Neural cell (in vitro differentiated cells): ENCODE data around the gene NFASC. TPM values are rescaled to one million over a fixed set of nuclear protein-coding genes. Genes with fewer than 3 reads are reported as not detected.

Experiments used
- H2AFZ ChIP-seq: fragments of 200-600, 300-800 bp; sonication (generic), shearing (Covaris generic); 2 replicates; pipeline ENCODE4 v1.6.0; 2014; ENCODE audit warnings: low read depth, mild to moderate bottlenecking, antibody characterized with exemption, low read length, moderate library complexity
- H3F3A ChIP-seq: fragments of 200-600 bp; shearing (Covaris generic); 2 replicates; pipeline ENCODE4 v1.6.1; 2016; ENCODE audit warnings: mild to moderate bottlenecking, moderate library complexity, mixed read lengths, antibody characterized with exemption, low read length; ENCODE audit not compliant: insufficient read depth, poor library complexity, severe bottlenecking
- H3K27ac ChIP-seq: fragments of 200-600, 300-800 bp; sonication (generic), shearing (Covaris generic); 2 replicates; pipeline ENCODE4 v1.5.1; 2014; ENCODE audit warnings: mild to moderate bottlenecking, low read length, moderate library complexity
- H3K27me3 ChIP-seq: fragments of 300-800, 200-600 bp; sonication (generic), shearing (Covaris generic); 2 replicates; pipeline ENCODE4 v1.6.0; 2014; ENCODE audit warnings: mild to moderate bottlenecking, low read depth, low read length, moderate library complexity; ENCODE audit not compliant: insufficient read depth
- H3K36me3 ChIP-seq: fragments of 300-800, 200-600 bp; sonication (generic), shearing (Covaris generic); 2 replicates; pipeline ENCODE4 v1.5.1; 2014; ENCODE audit warnings: mild to moderate bottlenecking, antibody characterized with exemption, low read length, moderate library complexity; ENCODE audit not compliant: insufficient read depth
- H3K4me2 ChIP-seq: fragments of 300-800, 200-600 bp; sonication (generic), shearing (Covaris generic); 2 replicates; pipeline ENCODE4 v1.6.0; 2014; ENCODE audit warnings: mild to moderate bottlenecking, low read length
- H3K4me3 ChIP-seq: fragments of 300-800, 200-600 bp; sonication (generic), shearing (Covaris generic); 2 replicates; pipeline ENCODE4 v1.5.1; 2014; ENCODE audit warnings: mild to moderate bottlenecking, low read length, moderate library complexity
- H3K79me2 ChIP-seq: fragments of 200-600 bp; shearing (Covaris generic); replicated peaks from 2 replicates; pipeline ENCODE4 v1.6.0; 2014; ENCODE audit warnings: mild to moderate bottlenecking, low read length, moderate library complexity; ENCODE audit not compliant: insufficient read depth
- H3K9ac ChIP-seq: fragments of 300-800, 200-600 bp; sonication (generic), shearing (Covaris generic); 2 replicates; pipeline ENCODE4 v1.6.1; 2016; ENCODE audit warnings: mild to moderate bottlenecking, low read length, mixed read lengths
- H3K9me2 ChIP-seq: fragments of 200-600 bp; shearing (Covaris generic); 2 replicates; pipeline ENCODE4 v1.6.1; 2016; ENCODE audit warnings: mild to moderate bottlenecking, low read length, mixed read lengths; ENCODE audit not compliant: insufficient read depth
- H3K9me3 ChIP-seq: fragments of 200-600, 300-800 bp; sonication (generic), shearing (Covaris generic); 2 replicates; pipeline ENCODE4 v1.6.1; 2016; ENCODE audit warnings: mild to moderate bottlenecking, mixed run types, low read length, moderate library complexity, mixed read lengths
- H4K20me1 ChIP-seq: fragments of 200-600 bp; shearing (Covaris generic); 2 replicates; pipeline ENCODE4 v1.6.1; 2016; ENCODE audit warnings: mild to moderate bottlenecking, mixed run types; ENCODE audit not compliant: insufficient read depth
- EP300 ChIP-seq: fragments of 450-650 bp; conservative IDR thresholded peaks from 2 replicates; pipeline ENCODE4 v1.6.1; 2014; ENCODE audit warnings: antibody characterized with exemption, mild to moderate bottlenecking, moderate library complexity; ENCODE audit not compliant: poor library complexity, severe bottlenecking
- EZH2 ChIP-seq: fragments of 200-600, 300-800 bp; shearing (Covaris generic), sonication (generic); IDR thresholded peaks from 2 replicates; pipeline ENCODE4 v1.6.1; 2014; ENCODE audit warnings: antibody characterized with exemption, low read length, borderline replicate concordance, mild to moderate bottlenecking; ENCODE audit not compliant: insufficient read depth, poor library complexity, severe bottlenecking
- MXI1 ChIP-seq: fragments of 450-650 bp; conservative IDR thresholded peaks from 2 replicates; pipeline ENCODE4 v1.6.1; 2014; ENCODE audit warnings: antibody characterized with exemption, mild to moderate bottlenecking; ENCODE audit not compliant: poor library complexity, severe bottlenecking
- POLR2AphosphoS5 ChIP-seq: IDR thresholded peaks from 2 replicates; pipeline ENCODE4 v1.6.1; 2012
- RAD21 ChIP-seq: fragments of 450-650 bp; conservative IDR thresholded peaks from 2 replicates; pipeline ENCODE4 v1.6.1; 2014; ENCODE audit warnings: antibody characterized with exemption, mild to moderate bottlenecking, moderate library complexity
- SMC3 ChIP-seq: fragments of 450-650 bp; conservative IDR thresholded peaks from 2 replicates; pipeline ENCODE4 v1.6.1; 2014; ENCODE audit warnings: antibody characterized with exemption, mild to moderate bottlenecking, moderate library complexity; ENCODE audit not compliant: poor library complexity
- TAF1 ChIP-seq: IDR thresholded peaks from 2 replicates; pipeline ENCODE4 v1.6.1; 2012; ENCODE audit warnings: low read depth
- polyA plus RNA-seq: library from polyadenylated mRNA; depleted of rRNA; stranded (reverse); fragments of >200 nt; gene quantifications from 2 replicates; pipeline ENCODE4 v1.2.3, GENCODE V29; 2014
- TF ChIP-seq, protein P1 (sequence below): fragments of 450-650 bp; IDR thresholded peaks from 2 replicates; pipeline ENCODE4 v1.5.1; 2014; ENCODE audit warnings: antibody characterized with exemption, mild to moderate bottlenecking, moderate library complexity; ENCODE audit not compliant: poor library complexity, severe bottlenecking
- TF ChIP-seq, protein P2 (sequence below): IDR thresholded peaks from 2 replicates; pipeline ENCODE4 v1.6.1; 2012; ENCODE audit warnings: borderline replicate concordance

The NFASC gene
- polyA plus RNA-seq, 1 donor from 2014 or later, result 23.9 TPM

- H3K9ac ChIP-seq, result no peak overlapping the region
- H3K27ac ChIP-seq, result no peak overlapping the region
Measured at GRCh38 chr1:204959836-204960235, 89.2 kb downstream of the NFASC start.

DNA sequence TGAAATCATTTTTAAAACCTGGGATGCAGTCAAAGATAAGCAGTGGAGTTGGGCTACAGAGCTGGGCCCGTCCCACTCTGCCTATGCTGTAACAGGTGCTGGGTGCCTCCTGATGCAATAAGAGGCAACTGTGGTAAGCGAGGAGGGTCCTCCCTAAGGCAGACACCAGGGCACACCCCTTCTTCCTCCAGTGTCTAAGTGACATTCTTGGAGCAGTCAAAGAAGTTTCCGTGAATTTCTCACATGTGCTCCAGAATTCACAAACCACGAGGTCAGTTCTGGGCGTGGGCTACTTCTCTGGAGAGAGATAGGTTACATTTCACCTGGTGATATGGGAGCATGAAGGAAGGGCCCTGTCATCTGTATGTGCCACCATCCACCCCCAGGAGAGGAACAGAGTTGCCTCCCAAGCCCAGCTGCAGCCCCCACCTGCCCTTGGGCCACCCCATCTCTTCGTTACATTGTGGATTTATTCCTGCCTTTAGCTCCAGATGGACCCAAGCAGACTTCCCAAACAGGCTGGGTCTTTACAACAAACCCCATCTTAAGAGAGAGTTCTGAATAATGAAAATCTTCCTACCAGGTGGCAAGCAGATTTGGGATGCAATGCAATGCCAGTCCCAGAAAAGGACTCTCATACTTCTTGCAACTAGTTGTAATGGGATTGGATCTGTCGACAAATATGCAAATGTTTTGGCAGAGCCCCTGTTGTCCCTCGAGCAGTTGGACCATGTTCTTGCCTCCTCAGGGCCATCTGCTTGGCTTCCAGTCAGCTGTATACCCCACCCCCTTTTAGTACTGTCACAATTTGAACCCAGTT is 89.9 kb downstream of the NFASC start:
- H3K9ac ChIP-seq, result no peak overlapping the region
- H2AFZ ChIP-seq, result no peak overlapping the region
- H3F3A ChIP-seq, result no peaks in the 10 kb centered on the region
- H3K9me2 ChIP-seq, result no peaks in the 10 kb centered on the region
- no peaks in the 10 kb centered on the region for H3K27me3 ChIP-seq
- H3K36me3 ChIP-seq, result peaks cover 21% of the 10 kb centered on the region
- TF ChIP-seq EP300 (no peak), POLR2AphosphoS5 (no peak), SMC3 (no peak), TAF1 (no peak), MXI1 (no peak), EZH2 (no peak), RAD21 (no peak)
- TF ChIP-seq, protein P1, sequence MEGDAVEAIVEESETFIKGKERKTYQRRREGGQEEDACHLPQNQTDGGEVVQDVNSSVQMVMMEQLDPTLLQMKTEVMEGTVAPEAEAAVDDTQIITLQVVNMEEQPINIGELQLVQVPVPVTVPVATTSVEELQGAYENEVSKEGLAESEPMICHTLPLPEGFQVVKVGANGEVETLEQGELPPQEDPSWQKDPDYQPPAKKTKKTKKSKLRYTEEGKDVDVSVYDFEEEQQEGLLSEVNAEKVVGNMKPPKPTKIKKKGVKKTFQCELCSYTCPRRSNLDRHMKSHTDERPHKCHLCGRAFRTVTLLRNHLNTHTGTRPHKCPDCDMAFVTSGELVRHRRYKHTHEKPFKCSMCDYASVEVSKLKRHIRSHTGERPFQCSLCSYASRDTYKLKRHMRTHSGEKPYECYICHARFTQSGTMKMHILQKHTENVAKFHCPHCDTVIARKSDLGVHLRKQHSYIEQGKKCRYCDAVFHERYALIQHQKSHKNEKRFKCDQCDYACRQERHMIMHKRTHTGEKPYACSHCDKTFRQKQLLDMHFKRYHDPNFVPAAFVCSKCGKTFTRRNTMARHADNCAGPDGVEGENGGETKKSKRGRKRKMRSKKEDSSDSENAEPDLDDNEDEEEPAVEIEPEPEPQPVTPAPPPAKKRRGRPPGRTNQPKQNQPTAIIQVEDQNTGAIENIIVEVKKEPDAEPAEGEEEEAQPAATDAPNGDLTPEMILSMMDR, result no peak
- TF ChIP-seq, protein P2, sequence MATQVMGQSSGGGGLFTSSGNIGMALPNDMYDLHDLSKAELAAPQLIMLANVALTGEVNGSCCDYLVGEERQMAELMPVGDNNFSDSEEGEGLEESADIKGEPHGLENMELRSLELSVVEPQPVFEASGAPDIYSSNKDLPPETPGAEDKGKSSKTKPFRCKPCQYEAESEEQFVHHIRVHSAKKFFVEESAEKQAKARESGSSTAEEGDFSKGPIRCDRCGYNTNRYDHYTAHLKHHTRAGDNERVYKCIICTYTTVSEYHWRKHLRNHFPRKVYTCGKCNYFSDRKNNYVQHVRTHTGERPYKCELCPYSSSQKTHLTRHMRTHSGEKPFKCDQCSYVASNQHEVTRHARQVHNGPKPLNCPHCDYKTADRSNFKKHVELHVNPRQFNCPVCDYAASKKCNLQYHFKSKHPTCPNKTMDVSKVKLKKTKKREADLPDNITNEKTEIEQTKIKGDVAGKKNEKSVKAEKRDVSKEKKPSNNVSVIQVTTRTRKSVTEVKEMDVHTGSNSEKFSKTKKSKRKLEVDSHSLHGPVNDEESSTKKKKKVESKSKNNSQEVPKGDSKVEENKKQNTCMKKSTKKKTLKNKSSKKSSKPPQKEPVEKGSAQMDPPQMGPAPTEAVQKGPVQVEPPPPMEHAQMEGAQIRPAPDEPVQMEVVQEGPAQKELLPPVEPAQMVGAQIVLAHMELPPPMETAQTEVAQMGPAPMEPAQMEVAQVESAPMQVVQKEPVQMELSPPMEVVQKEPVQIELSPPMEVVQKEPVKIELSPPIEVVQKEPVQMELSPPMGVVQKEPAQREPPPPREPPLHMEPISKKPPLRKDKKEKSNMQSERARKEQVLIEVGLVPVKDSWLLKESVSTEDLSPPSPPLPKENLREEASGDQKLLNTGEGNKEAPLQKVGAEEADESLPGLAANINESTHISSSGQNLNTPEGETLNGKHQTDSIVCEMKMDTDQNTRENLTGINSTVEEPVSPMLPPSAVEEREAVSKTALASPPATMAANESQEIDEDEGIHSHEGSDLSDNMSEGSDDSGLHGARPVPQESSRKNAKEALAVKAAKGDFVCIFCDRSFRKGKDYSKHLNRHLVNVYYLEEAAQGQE, result no peak
- H4K20me1 ChIP-seq, result no peaks in the 10 kb centered on the region
- no peaks in the 10 kb centered on the region for H3K9me3 ChIP-seq
- no peak overlapping the region for H3K27ac ChIP-seq
- H3K79me2 ChIP-seq, result no peaks in the 10 kb centered on the region
- no peak overlapping the region for H3K4me3 ChIP-seq
- no peak overlapping the region for H3K4me2 ChIP-seq

More at GRCh38 chr1:204959836-204960235, 89.2 kb downstream of the NFASC start:
- Histone ChIP-seq H3F3A (no peaks in the 10 kb centered on the region), H2AFZ (no peak overlapping the region), H4K20me1 (no peaks in the 10 kb centered on the region), H3K4me2 (no peak overlapping the region), H3K79me2 (no peaks in the 10 kb centered on the region), H3K27me3 (no peaks in the 10 kb centered on the region), H3K4me3 (no peak overlapping the region), H3K9me2 (no peaks in the 10 kb centered on the region), H3K36me3 (peaks cover 20% of the 10 kb centered on the region), H3K9me3 (no peaks in the 10 kb centered on the region)
- TF ChIP-seq EZH2 (no peak), EP300 (no peak), RAD21 (no peak), MXI1 (no peak), TAF1 (no peak), SMC3 (no peak), POLR2AphosphoS5 (no peak)
- TF ChIP-seq, protein P2, result no peak
- TF ChIP-seq, protein P1, result no peak
